H7 (cell line): ENCODE results near the gene WASHC3. TPM values are rescaled to one million over a fixed set of nuclear protein-coding genes. Genes with fewer than 3 reads are reported as not detected.

Experiments
- DNase-seq: peaks from one replicate; pipeline ENCODE4 v3.0.0; 2012
- H3K27me3 ChIP-seq: 2 replicates; pipeline ENCODE4 v1.6.0; 2011; ENCODE audit warnings: mild to moderate bottlenecking, low read length; ENCODE audit not compliant: control insufficient read depth, insufficient read depth
- H3K36me3 ChIP-seq: replicated peaks from 2 replicates; pipeline ENCODE4 v1.5.1; 2011; ENCODE audit warnings: low read length; ENCODE audit not compliant: control insufficient read depth, insufficient read depth
- H3K4me3 ChIP-seq: 2 replicates; pipeline ENCODE4 v1.5.1; 2011; ENCODE audit warnings: low read depth, mild to moderate bottlenecking, control low read depth, low read length, moderate library complexity; ENCODE audit not compliant: insufficient read depth
- total RNA-seq: library from RNA; depleted of rRNA; stranded (reverse); fragments of >200 nt; shearing (Covaris generic); gene quantifications from 2 replicates; pipeline ENCODE4 v1.2.3, GENCODE V29; 2014; rRNA removed

The WASHC3 gene
- total RNA-seq, 1 experiment from 2014 or later: 9.8 TPM

GRCh38 chr12:101967506-101967905, 94.3 kb downstream of the WASHC3 start:
- no peak for DNase-seq
- no peaks in the 10 kb centered on the region for H3K36me3 ChIP-seq
- H3K27me3 ChIP-seq: no peaks in the 10 kb centered on the region
- H3K4me3 ChIP-seq: no peak overlapping the region

- Histone ChIP-seq H3K4me3 (no peak overlapping the region), H3K27me3 (no peaks in the 10 kb centered on the region), H3K36me3 (no peaks in the 10 kb centered on the region)
- no peak for DNase-seq
These were observed 95.3 kb downstream of the WASHC3 start for GRCh38 chr12:101966496-101966895.

GRCh38 chr12:101963697-101964096, 98.1 kb downstream of the WASHC3 start:
- Histone ChIP-seq H3K4me3 (no peak overlapping the region), H3K27me3 (no peaks in the 10 kb centered on the region), H3K36me3 (no peaks in the 10 kb centered on the region)
- DNase-seq: no peak

Other genes starting within 250 kb of the WASHC3 start
- gene GNPTAB, start 231.0 kb downstream of the WASHC3 start, total RNA-seq: 13.9 and 23.7 TPM in 2 replicates
- gene DRAM1, start 184.4 kb downstream of the WASHC3 start, total RNA-seq: 1.0 and 1.6 TPM in 2 replicates
- 73.8 and 88.5 TPM in 2 replicates for gene NUP37, start 58.1 kb upstream of the WASHC3 start, total RNA-seq
- 30.9 and 33.5 TPM in 2 replicates for gene PARPBP, start 58.2 kb upstream of the WASHC3 start, total RNA-seq
- gene PMCH, start 135.8 kb upstream of the WASHC3 start, total RNA-seq: not detected in 2 replicates